BLaER1 (cell line): Measurements from ENCODE around the gene ZNF414.

ENCODE experiments used
- H3K27ac ChIP-seq: shearing (Covaris generic); formaldehyde crosslinking; 2 replicates; pipeline ENCODE4 v1.8.1; 2022
- H3K27me3 ChIP-seq: shearing (Covaris generic); formaldehyde crosslinking; 2 replicates; pipeline ENCODE4 v1.8.1; 2022
- H3K36me3 ChIP-seq: shearing (Covaris generic); formaldehyde crosslinking; 2 replicates; pipeline ENCODE4 v1.8.1; 2022
- H3K4me1 ChIP-seq: shearing (Covaris generic); formaldehyde crosslinking; 2 replicates; pipeline ENCODE4 v1.8.1; 2022
- H3K4me2 ChIP-seq: shearing (Covaris generic); formaldehyde crosslinking; 2 replicates; pipeline ENCODE4 v1.8.1; 2022
- H3K4me3 ChIP-seq: shearing (Covaris generic); formaldehyde crosslinking; 2 replicates; pipeline ENCODE4 v1.8.1; 2022
- H3K9ac ChIP-seq: shearing (Covaris generic); formaldehyde crosslinking; 2 replicates; pipeline ENCODE4 v1.8.1; 2022
- H3K9me3 ChIP-seq: shearing (Covaris generic); formaldehyde crosslinking; 2 replicates; pipeline ENCODE4 v1.8.1; 2022
- H4K20me1 ChIP-seq: shearing (Covaris generic); formaldehyde crosslinking; 2 replicates; pipeline ENCODE4 v1.8.1; 2022
- Cebpa-rat ChIP-seq: shearing (Covaris generic); IDR thresholded peaks from 2 replicates; pipeline ENCODE4 v1.8.1; 2022

ZNF414 gene

GRCh38 chr19:8494158-8494557 lies 19.8 kb downstream of the ZNF414 start:
- Histone ChIP-seq H4K20me1 (peaks cover 19% of the 10 kb centered on the region), H3K9me3 (no peaks in the 10 kb centered on the region), H3K27ac (peak overlapping the region; percentile 79), H3K4me1 (peaks cover 26% of the 10 kb centered on the region), H3K36me3 (peaks cover 25% of the 10 kb centered on the region), H3K9ac (peak overlapping the region; percentile 66), H3K4me2 (peak overlapping the region; percentile 86), H3K4me3 (no peak overlapping the region), H3K27me3 (no peaks in the 10 kb centered on the region)
- peak; percentile 82 for TF ChIP-seq Cebpa-rat

GRCh38 chr19:8491574-8491973 lies 22.4 kb downstream of the ZNF414 start:
- no peak for TF ChIP-seq Cebpa-rat
- H3K27me3 ChIP-seq, result no peaks in the 10 kb centered on the region
- peaks cover 51% of the 10 kb centered on the region for H3K4me1 ChIP-seq
- H3K4me2 ChIP-seq, result no peak overlapping the region
- no peak overlapping the region for H3K27ac ChIP-seq
- peaks cover 44% of the 10 kb centered on the region for H4K20me1 ChIP-seq
- H3K4me3 ChIP-seq, result no peak overlapping the region
- no peak overlapping the region for H3K9ac ChIP-seq
- no peaks in the 10 kb centered on the region for H3K9me3 ChIP-seq
- peaks cover 51% of the 10 kb centered on the region for H3K36me3 ChIP-seq

DNA sequence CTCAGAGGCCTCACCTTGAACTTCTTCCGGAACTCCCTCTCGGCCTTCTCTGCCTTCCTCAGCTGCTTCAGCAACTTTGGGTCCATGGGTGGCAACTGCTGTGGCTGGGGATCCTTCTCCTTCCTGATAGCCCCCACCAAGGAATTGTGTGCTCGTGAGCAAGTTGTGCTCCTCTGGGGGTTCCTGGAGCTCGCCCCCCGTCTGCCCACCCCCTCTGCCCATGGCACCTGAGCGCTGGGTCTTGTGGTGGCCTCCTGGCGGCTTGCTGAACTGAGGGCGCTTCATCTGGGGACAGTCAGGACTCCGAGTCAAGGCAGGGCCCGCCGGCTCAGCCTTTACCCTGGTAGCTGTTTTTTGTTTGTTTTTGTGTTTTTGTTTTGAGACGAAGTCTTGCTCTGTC lies 23.1 kb downstream of the ZNF414 start:
- no peak for TF ChIP-seq Cebpa-rat
- Histone ChIP-seq H3K27me3 (no peaks in the 10 kb centered on the region), H4K20me1 (peaks cover 51% of the 10 kb centered on the region), H3K9ac (no peak overlapping the region), H3K4me1 (peaks cover 58% of the 10 kb centered on the region), H3K9me3 (no peaks in the 10 kb centered on the region), H3K4me3 (no peak overlapping the region), H3K36me3 (peaks cover 58% of the 10 kb centered on the region), H3K27ac (peak overlapping the region; percentile 53), H3K4me2 (no peak overlapping the region)

- H3K36me3 ChIP-seq, result peaks cover 63% of the 10 kb centered on the region
- TF ChIP-seq Cebpa-rat, result no peak
- H3K4me3 ChIP-seq, result no peak overlapping the region
- no peak overlapping the region for H3K4me2 ChIP-seq
- H4K20me1 ChIP-seq, result peaks cover 56% of the 10 kb centered on the region
- no peaks in the 10 kb centered on the region for H3K27me3 ChIP-seq
- peak overlapping the region; percentile 53; the same call in 1 of the 2 replicates for H3K27ac ChIP-seq
- peaks cover 62% of the 10 kb centered on the region for H3K4me1 ChIP-seq
- H3K9ac ChIP-seq, result no peak overlapping the region
- H3K9me3 ChIP-seq, result no peaks in the 10 kb centered on the region
These were observed 23.6 kb downstream of the ZNF414 start for GRCh38 chr19:8490395-8490760.

GRCh38 chr19:8489561-8490394 lies 24.2 kb downstream of the ZNF414 start:
- Histone ChIP-seq H3K36me3 (peaks cover 69% of the 10 kb centered on the region), H3K4me3 (no peak overlapping the region), H3K9me3 (no peaks in the 10 kb centered on the region), H3K4me1 (peaks cover 62% of the 10 kb centered on the region), H3K27ac (peak overlapping the region; percentile 44; the same call in 1 of the 2 replicates), H3K27me3 (no peaks in the 10 kb centered on the region), H3K9ac (no peak overlapping the region), H4K20me1 (peaks cover 62% of the 10 kb centered on the region), H3K4me2 (no peak overlapping the region)
- no peak for TF ChIP-seq Cebpa-rat

DNA sequence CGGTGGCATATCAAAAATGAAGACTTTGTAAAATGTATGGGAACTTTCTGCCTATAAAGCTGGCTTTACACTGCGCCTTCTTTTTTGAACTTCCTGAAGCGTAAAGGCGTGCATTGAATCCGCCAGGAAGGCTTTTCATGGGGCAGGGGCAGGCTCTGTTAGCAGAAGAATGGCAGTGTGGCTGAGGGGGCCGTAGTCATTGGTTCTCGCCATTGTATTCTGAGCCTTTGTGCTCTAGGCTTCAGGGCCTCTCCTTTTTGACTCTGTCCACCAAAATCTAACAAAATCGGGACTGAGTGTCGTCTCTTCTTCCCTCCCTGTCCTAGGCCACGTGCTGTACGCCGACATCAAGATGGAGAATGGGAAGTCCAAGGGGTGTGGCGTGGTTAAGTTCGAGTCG lies 25.6 kb downstream of the ZNF414 start:
- H3K9ac ChIP-seq, result peak overlapping the region; percentile 63; the same call in 1 of the 2 replicates
- H3K36me3 ChIP-seq, result peaks cover 83% of the 10 kb centered on the region

DNA sequence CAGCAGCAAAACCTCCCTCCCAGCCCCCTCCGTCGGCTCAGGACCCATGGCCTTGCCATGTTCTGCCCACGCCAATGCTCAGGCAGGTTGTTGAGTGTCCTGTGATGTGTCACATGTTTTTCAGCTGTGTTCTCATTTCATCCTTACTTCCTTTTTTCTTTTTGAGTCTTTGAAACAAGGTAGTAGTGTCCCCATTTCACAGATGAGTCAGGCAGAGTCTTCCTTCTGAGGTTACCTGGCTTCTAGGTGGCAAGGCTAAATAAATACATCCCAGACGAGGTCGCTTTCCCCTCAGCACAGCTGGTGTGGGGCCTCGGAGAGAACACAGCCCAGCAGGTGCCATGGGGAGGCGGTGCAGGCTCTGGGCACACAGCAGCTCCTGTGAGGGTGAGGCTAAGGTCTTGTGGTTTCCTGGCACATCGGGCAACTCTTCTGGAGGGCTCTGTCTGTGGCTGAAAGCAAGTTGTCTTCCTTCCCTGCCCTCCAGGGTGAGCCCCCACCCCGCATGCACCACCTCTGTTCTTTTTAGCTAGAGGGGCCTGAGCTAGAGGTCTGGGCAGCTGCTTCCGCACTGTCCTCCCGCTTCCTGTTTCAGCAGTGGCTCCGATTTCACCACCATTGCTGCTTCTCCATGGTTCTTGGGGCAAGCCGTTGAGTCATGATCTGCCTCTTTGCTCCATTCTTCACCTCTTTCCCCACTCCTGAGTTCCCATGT lies 26.7 kb downstream of the ZNF414 start:
- Histone ChIP-seq H3K9ac (peak overlapping the region; percentile 63; the same call in 1 of the 2 replicates), H3K4me2 (peak overlapping the region; percentile 79), H3K4me3 (peak overlapping the region; percentile 33), H3K4me1 (peaks cover 47% of the 10 kb centered on the region), H3K27me3 (no peaks in the 10 kb centered on the region), H4K20me1 (peaks cover 87% of the 10 kb centered on the region), H3K36me3 (peaks cover 93% of the 10 kb centered on the region), H3K9me3 (no peaks in the 10 kb centered on the region), H3K27ac (peak overlapping the region; percentile 91)
- peak; percentile 44; the same call in 1 of the 2 replicates for TF ChIP-seq Cebpa-rat

More for the DNA sequence above, 25.6 kb downstream of the ZNF414 start:
- Histone ChIP-seq H4K20me1 (peaks cover 76% of the 10 kb centered on the region), H3K9me3 (no peaks in the 10 kb centered on the region), H3K4me3 (no peak overlapping the region), H3K4me1 (peaks cover 51% of the 10 kb centered on the region), H3K27me3 (no peaks in the 10 kb centered on the region), H3K27ac (peak overlapping the region; percentile 91), H3K4me2 (peak overlapping the region; percentile 79)
- no peak for TF ChIP-seq Cebpa-rat

GRCh38 chr19:8486661-8487136 lies 27.3 kb downstream of the ZNF414 start:
- Histone ChIP-seq H3K9me3 (no peaks in the 10 kb centered on the region), H3K4me1 (peaks cover 47% of the 10 kb centered on the region), H3K27ac (peak overlapping the region; percentile 91), H3K36me3 (peaks cover 99% of the 10 kb centered on the region), H3K4me2 (peak overlapping the region; percentile 79), H3K9ac (peak overlapping the region; percentile 55), H4K20me1 (peaks cover 93% of the 10 kb centered on the region), H3K4me3 (peak overlapping the region; percentile 33), H3K27me3 (no peaks in the 10 kb centered on the region)
- TF ChIP-seq Cebpa-rat, result no peak

GRCh38 chr19:8485561-8486371 lies 28.2 kb downstream of the ZNF414 start:
- H3K27ac ChIP-seq, result peak overlapping the region; percentile 91
- H3K36me3 ChIP-seq, result peaks cover 100% of the 10 kb centered on the region
- H3K4me2 ChIP-seq, result peak overlapping the region; percentile 79
- H4K20me1 ChIP-seq, result peaks cover 100% of the 10 kb centered on the region
- no peak for TF ChIP-seq Cebpa-rat
- H3K9ac ChIP-seq, result peak overlapping the region; percentile 55
- H3K4me3 ChIP-seq, result no peak overlapping the region
- H3K4me1 ChIP-seq, result peaks cover 47% of the 10 kb centered on the region
- H3K9me3 ChIP-seq, result no peaks in the 10 kb centered on the region
- H3K27me3 ChIP-seq, result no peaks in the 10 kb centered on the region
